Cardiac fibroblast (primary cell): ENCODE measurements around the gene ATP5F1D.

Experiments
- DNase-seq, 2 donors: peaks; one replicate each; pipeline versions ENCODE4 v3.0.0 to v3.0.0-alpha.2; 2010; ENCODE audit warnings: low read depth in 2 of 2
- H3K4me3 ChIP-seq, 2 donors: replicated peaks in 1 of 2; 1 replicate in 1 of 2; 2 replicates in 1 of 2; pipeline ENCODE4 v1.5.1; 2011; ENCODE audit warnings: low read depth in 2 of 2, low read length in 2 of 2, mild to moderate bottlenecking in 2 of 2, moderate library complexity in 1 of 2
- TF ChIP-seq, protein P1 (sequence below): IDR thresholded peaks from one replicate; pipeline ENCODE4 v1.5.1; 2011; ENCODE audit warnings: low read depth, mild to moderate bottlenecking, low read length, inconsistent platforms

ATP5F1D gene

DNA sequence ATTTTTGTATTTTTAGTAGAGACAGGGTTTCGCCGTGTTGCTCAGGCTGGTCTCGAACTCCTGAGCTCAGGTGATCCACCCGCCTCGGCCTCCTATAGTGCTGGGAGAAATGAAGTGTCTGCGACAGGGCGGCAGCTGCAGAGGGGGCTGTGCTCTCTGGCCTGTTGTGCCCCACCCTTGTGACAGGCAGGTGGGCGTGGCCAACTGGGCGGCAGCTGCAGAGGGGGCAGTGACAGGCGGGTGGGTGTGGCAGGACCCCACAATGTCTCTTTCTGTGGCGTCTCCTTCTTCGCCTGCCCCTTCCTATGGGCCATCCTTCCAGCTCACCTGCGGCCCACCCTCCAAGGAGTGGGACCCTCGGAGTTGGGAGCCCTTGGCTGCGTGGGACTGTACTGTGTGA is 24.2 kb upstream of the ATP5F1D start:
- no peak overlapping the region for H3K4me3 ChIP-seq
- TF ChIP-seq, protein P1, sequence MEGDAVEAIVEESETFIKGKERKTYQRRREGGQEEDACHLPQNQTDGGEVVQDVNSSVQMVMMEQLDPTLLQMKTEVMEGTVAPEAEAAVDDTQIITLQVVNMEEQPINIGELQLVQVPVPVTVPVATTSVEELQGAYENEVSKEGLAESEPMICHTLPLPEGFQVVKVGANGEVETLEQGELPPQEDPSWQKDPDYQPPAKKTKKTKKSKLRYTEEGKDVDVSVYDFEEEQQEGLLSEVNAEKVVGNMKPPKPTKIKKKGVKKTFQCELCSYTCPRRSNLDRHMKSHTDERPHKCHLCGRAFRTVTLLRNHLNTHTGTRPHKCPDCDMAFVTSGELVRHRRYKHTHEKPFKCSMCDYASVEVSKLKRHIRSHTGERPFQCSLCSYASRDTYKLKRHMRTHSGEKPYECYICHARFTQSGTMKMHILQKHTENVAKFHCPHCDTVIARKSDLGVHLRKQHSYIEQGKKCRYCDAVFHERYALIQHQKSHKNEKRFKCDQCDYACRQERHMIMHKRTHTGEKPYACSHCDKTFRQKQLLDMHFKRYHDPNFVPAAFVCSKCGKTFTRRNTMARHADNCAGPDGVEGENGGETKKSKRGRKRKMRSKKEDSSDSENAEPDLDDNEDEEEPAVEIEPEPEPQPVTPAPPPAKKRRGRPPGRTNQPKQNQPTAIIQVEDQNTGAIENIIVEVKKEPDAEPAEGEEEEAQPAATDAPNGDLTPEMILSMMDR: no peak

DNA sequence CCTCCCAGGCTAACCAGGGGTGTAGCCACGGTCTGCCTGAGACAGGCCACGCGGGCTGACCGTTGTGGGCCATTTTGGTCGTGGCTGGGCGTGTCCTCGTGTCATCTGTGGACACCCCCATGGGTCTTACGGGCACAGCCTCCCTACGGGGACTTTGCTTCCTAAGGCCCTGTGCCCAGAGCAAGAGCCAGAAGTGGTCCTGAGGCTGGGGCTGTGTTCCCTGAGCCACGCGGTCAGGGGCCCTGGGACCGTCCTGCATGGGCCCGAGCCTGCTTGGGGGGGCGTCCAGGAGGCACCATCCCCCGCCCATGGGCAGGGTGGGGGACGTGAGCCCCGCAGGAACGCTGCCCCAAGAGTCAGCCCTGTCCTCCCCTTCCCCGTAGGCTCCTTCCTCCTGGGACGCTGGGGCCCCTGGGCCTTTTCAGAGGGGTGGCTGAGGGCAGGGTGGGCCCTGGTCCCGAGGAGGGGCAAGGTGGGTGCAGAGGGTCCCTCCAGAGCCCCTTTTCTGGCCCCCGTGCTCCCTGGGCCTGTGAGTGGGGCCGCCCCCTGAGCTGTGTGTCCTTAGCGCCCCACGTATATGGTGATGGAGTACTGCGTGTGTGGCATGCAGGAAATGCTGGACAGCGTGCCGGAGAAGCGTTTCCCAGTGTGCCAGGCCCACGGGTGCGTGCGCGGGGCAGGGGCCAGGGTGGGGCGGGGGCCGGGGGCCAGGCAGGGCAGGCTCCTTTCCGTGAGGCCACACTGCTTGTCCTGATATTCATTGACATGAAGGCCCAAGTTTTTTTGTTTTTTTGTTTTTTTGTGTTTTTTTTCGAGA is 22.6 kb upstream of the ATP5F1D start:
- DNase-seq: no peak
- TF ChIP-seq, protein P1: no peak
- H3K4me3 ChIP-seq: no peak overlapping the region

More for the DNA sequence above, 24.2 kb upstream of the ATP5F1D start:
- DNase-seq: no peak

DNA sequence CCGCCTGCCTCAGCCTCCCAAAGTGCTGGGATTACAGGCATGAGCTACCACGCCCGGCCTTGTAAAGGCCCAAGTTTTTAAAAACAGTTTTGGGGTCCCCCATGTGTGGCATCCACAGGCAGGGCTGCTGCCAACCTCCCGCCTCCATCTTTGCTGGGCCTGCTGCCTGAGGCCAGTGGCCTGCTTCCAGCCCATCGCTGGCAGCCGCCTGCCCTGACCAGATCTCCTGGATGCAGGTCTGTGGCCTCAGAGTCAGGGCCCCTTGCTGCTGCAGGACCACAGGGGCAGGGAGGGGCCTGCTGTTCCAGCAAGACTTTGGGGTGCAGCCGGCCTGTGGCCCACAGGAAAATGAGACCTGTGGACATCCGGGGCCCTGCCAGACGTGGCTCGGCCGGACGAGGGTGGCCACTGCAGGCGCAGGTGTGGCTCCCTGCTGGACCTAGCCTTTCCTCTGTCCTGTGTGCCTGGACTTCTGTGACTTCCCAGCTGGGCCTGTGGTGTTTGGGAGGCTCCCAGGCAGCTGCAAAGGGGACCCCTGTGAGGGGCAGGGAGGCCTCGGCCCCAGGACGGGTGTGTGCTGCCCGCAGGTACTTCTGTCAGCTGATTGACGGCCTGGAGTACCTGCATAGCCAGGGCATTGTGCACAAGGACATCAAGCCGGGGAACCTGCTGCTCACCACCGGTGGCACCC is 21.6 kb upstream of the ATP5F1D start:
- TF ChIP-seq, protein P1: no peak
- H3K4me3 ChIP-seq: no peak overlapping the region
- no peak for DNase-seq

DNA sequence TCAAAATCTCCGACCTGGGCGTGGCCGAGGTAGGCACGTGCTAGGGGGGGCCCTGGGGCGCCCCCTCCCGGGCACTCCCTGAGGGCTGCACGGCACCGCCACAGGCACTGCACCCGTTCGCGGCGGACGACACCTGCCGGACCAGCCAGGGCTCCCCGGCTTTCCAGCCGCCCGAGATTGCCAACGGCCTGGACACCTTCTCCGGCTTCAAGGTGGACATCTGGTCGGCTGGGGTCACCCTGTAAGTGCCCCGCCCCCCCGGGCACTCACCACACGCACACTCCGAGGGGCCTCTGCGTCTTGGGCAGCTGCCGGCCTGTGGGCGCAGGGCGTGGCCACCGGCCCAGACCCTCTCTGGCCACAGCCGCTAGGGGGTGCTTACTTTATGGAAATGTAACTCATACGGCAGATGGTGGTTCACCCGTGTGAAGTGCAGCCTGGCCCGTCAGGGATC is 21.0 kb upstream of the ATP5F1D start:
- no peak overlapping the region for H3K4me3 ChIP-seq
- no peak for DNase-seq
- TF ChIP-seq, protein P1: peak; percentile 4

DNA sequence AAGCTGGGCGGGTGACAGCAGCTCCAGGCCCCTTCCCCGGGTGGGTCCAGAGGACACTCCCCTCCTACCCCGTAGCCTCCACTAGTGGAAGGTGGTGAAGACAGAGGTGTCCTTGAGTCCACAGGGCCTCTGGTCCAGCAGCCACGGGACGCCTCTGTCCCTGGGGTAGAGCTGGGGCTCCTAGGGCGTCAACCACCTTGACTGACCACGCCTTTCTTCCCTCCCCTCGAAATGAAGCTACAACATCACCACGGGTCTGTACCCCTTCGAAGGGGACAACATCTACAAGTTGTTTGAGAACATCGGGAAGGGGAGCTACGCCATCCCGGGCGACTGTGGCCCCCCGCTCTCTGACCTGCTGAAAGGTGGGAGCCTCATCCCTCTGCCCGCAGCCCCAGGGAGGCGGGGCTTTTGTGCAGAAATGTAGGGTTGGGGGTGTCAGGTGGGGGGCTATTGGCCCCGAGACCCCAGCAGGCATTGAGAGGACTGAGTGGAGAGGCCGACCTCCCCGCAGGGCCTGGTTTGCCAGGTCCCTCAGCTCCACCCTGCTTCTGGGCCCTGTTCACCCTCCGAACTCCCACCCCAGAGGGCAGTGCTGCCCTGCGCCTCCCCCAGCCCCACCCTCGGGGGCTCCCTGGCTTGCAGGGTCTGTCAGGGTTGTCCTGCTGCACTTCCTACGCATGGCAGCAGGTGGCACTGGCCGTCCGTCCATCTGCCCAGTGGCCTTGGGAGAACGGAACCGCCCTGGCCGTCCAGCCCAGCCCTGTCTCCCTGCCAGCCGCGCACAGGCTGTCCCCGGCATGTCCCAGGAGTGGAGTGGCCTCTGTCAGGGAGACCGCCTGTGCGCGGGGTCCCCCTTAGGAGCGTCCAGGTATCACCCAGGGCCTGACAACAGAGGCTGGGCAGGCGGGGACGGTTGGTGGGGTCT is 20.3 kb upstream of the ATP5F1D start:
- no peak overlapping the region for H3K4me3 ChIP-seq
- TF ChIP-seq, protein P1: peak; percentile 78
- peak; percentile 58 to 68 for DNase-seq

DNA sequence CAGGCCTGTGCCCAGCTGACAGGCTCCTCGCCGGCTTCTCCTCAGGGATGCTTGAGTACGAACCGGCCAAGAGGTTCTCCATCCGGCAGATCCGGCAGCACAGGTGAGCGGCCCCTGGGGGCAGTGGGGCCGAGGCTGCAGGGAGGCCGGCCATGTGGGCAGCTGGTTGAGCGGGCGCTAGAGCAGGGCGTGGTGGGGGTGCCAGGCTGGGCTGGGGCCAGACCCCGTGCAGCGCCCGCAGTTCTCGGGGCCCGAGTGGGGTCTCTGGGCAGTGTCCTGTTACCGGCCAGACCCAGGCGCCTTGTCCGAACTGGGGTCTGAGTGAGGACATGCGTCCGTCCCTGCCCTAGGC is 19.7 kb upstream of the ATP5F1D start:
- H3K4me3 ChIP-seq: no peak overlapping the region
- DNase-seq: no peak
- TF ChIP-seq, protein P1: no peak
